DND-41 (cell line): Measurements from ENCODE around the gene PRMT6.
"Not testable (repeated sequence)": the region's sequence is repeated elsewhere in the genome, so short reads cannot be mapped to it uniquely, and the experiment has no call there.

Experiments used
- CTCF ChIP-seq: IDR thresholded peaks from 2 replicates; pipeline ENCODE4 v1.5.1; 2012; ENCODE audit warnings: borderline replicate concordance, low read length, moderate library complexity, mild to moderate bottlenecking; ENCODE audit not compliant: poor library complexity, severe bottlenecking; ENCODE audit errors: extremely low read depth
- EZH2 ChIP-seq: IDR thresholded peaks from 3 replicates; pipeline ENCODE4 v1.6.1; 2012; ENCODE audit warnings: borderline replicate concordance, low read depth, mild to moderate bottlenecking, moderate library complexity, low read length, inconsistent platforms; ENCODE audit not compliant: severe bottlenecking

- TF ChIP-seq CTCF, EZH2: not testable (repeated sequence)
Observed at GRCh38 chr1:107093395-107093794, 36.9 kb downstream of the PRMT6 start.
